GM12878 (cell line): Measurements from ENCODE around the gene HNMT. TPM values are rescaled to one million over a fixed set of nuclear protein-coding genes. Genes with fewer than 3 reads are reported as not detected.

Experiments
- ATAC-seq: fragments of 200-7000 bp; cut with Tn5 transposase; 3 replicates; pipeline ENCODE4 v1.9.1; 2020; ENCODE audit warnings: mild to moderate bottlenecking, moderate library complexity
- BruUV-seq: library from RNA; stranded (reverse); fragments of 400-500 nt; replicated peaks from 2 replicates; lab custom pipeline; 2021; lab: Mats Ljungman, UMichigan
- CTCF ChIA-PET: fragments of 300-600 bp; sonication (Branson Sonifier 250); formaldehyde crosslinking; extraction: SDS; loops from one replicate; lab custom pipeline; 2021; ENCODE audit warnings: inconsistent platforms; lab: Yijun Ruan, JAX
- POLR2A ChIA-PET: fragments of 350-600 bp; formaldehyde crosslinking; extraction: SDS; loops from one replicate; lab custom pipeline; 2021; ENCODE audit warnings: inconsistent platforms; lab: Charles Lee
- RAD21 ChIA-PET: fragments of 300-600 bp; sonication (Branson Sonifier 250); formaldehyde crosslinking; loops from one replicate; lab custom pipeline; 2023; ENCODE audit warnings: antibody characterized with exemption; ENCODE audit not compliant: unreplicated experiment; lab: Charles Lee
- SMC1A ChIA-PET: fragments of 300-600 bp; sonication (Branson Sonifier 250); formaldehyde crosslinking; loops from one replicate; lab custom pipeline; 2023; ENCODE audit not compliant: unreplicated experiment, uncharacterized antibody; lab: Charles Lee
- DNase-seq: peaks from one replicate; pipeline ENCODE4 v3.0.0-alpha.2; 2011; ENCODE audit warnings: low read depth, low spot score
- FAIRE-seq: peaks from 3 replicates; lab custom pipeline; 2011; peaks lifted over from hg19 to GRCh38; lab: Jason Lieb, UNC
- H2AFZ ChIP-seq: 2 replicates; pipeline ENCODE4 v1.6.0; 2011; ENCODE audit warnings: low read depth, low read length, control low read depth; ENCODE audit not compliant: control insufficient read depth
- H3K27ac ChIP-seq: 2 replicates; pipeline ENCODE4 v1.5.1; 2011; ENCODE audit warnings: control low read depth; ENCODE audit not compliant: control insufficient read depth, insufficient read depth
- H3K27me3 ChIP-seq, 2 experiments: replicated peaks in 1 of 2; 2 replicates each; pipeline versions ENCODE4 v1.6.0 to v1.6.1; 2011; ENCODE audit warnings: low read length in 1 of 2; ENCODE audit not compliant: control insufficient read depth in 2 of 2, insufficient read depth in 2 of 2
- H3K36me3 ChIP-seq, 2 experiments: 2 replicates each; pipeline ENCODE4 v1.5.1; 2011; ENCODE audit warnings: low read length in 1 of 2; ENCODE audit not compliant: control insufficient read depth in 2 of 2, insufficient read depth in 2 of 2
- H3K4me1 ChIP-seq: 2 replicates; pipeline ENCODE4 v1.6.1; 2011; ENCODE audit warnings: mild to moderate bottlenecking, low read length, moderate library complexity, mixed read lengths; ENCODE audit not compliant: control insufficient read depth, insufficient read depth
- H3K4me2 ChIP-seq: 2 replicates; pipeline ENCODE4 v1.6.0; 2011; ENCODE audit warnings: control low read depth; ENCODE audit not compliant: control insufficient read depth, insufficient read depth
- H3K4me3 ChIP-seq: fragments of 200-600 bp; sonication (generic); 2 replicates; pipeline ENCODE4 v1.5.1; 2016
- H3K79me2 ChIP-seq: 2 replicates; pipeline ENCODE4 v1.6.0; 2011; ENCODE audit warnings: low read length; ENCODE audit not compliant: control insufficient read depth, insufficient read depth
- H3K9ac ChIP-seq: 2 replicates; pipeline ENCODE4 v1.8.0; 2011; ENCODE audit warnings: low read length, control low read depth, mixed read lengths; ENCODE audit not compliant: control insufficient read depth, insufficient read depth
- H3K9me3 ChIP-seq: replicated peaks from 3 replicates; pipeline ENCODE4 v1.5.1; 2011; ENCODE audit warnings: mild to moderate bottlenecking, low read length; ENCODE audit not compliant: control insufficient read depth, insufficient read depth
- H4K20me1 ChIP-seq: 2 replicates; pipeline ENCODE4 v1.6.0; 2011; ENCODE audit not compliant: control insufficient read depth, insufficient read depth
- ASH2L ChIP-seq: fragments of 300-600, 200-600 bp; sonication (generic); IDR thresholded peaks from 2 replicates; pipeline ENCODE4 v1.6.1; 2017; ENCODE audit warnings: low read depth, mild to moderate bottlenecking, borderline replicate concordance
- MTA3 ChIP-seq: IDR thresholded peaks from 2 replicates; pipeline ENCODE4 v1.6.1; 2012; ENCODE audit warnings: low read length, inconsistent platforms, borderline replicate concordance
- PBX3 ChIP-seq: IDR thresholded peaks from 2 replicates; pipeline ENCODE4 v1.6.1; 2011; ENCODE audit warnings: mild to moderate bottlenecking, low read depth, low read length, moderate library complexity; ENCODE audit not compliant: insufficient replicate concordance
- ZZZ3 ChIP-seq: IDR thresholded peaks from 2 replicates; pipeline ENCODE4 v1.6.1; 2011; ENCODE audit warnings: low read depth; ENCODE audit not compliant: control insufficient read depth, insufficient read length
- WGBS: methylation state at CpG from one replicate; pipeline ENCODE4 v1.1.6; 2016; ENCODE audit warnings: low lambda C conversion rate; ENCODE audit not compliant: insufficient replicate concordance, insufficient coverage; ENCODE audit errors: missing lambda C conversion rate; 5-methylcytosine and 5-hydroxymethylcytosine counted together
- in situ Hi-C: fragments of 300-500 bp; cut with MboI; formaldehyde crosslinking; loops from 9 replicates; pipeline ENCODE4 v1.14.3; 2018; ENCODE audit warnings: mixed read lengths
- intact Hi-C: fragments of 100-400 bp; cut with micrococcal nuclease; formaldehyde crosslinking; loops from one replicate; pipeline ENCODE4 v1.14.2; 2022; ENCODE audit not compliant: unreplicated experiment
- polyA plus RNA-seq, 11 experiments: library from polyadenylated mRNA; depleted of rRNA in 4 of 11; unstranded in 6 of 11; stranded (reverse) in 5 of 11; fragments of >200 nt; fragmentation: Nextera tagmentation in 4 of 11; fragmentation: Illumina TruSeq in 1 of 11; extraction: Ambion mirVana in 4 of 11; extraction: Trizol in 1 of 11; gene quantifications; 1 replicate in 1 of 11; 2 replicates in 10 of 11; pipeline versions ENCODE4 v1.2.1 to v1.2.3, GENCODE V29; 2011 to 2016; ENCODE audit warnings: inconsistent platforms in 2 of 11, missing spikeins in 2 of 11, low read depth in 1 of 11
- total RNA-seq, 4 experiments: library from RNA; depleted of rRNA in 3 of 4; stranded (reverse); fragments of >200 nt in 3 of 4; fragmentation: Illumina TruSeq in 1 of 4; extraction: Trizol in 1 of 4; gene quantifications; 2 replicates each; pipeline versions ENCODE4 v1.2.1 to v1.2.3, GENCODE V29; 2013 to 2021
- TF ChIP-seq, protein P1 (sequence below): IDR thresholded peaks from 2 replicates; pipeline ENCODE4 v1.6.1; 2012; ENCODE audit warnings: low read length, inconsistent platforms

HNMT gene
- total and polyA plus RNA-seq, 10 of the 15 experiments (the other 5 are each of a cell fraction or from before 2014, with no cell fraction given): not detected

DNA sequence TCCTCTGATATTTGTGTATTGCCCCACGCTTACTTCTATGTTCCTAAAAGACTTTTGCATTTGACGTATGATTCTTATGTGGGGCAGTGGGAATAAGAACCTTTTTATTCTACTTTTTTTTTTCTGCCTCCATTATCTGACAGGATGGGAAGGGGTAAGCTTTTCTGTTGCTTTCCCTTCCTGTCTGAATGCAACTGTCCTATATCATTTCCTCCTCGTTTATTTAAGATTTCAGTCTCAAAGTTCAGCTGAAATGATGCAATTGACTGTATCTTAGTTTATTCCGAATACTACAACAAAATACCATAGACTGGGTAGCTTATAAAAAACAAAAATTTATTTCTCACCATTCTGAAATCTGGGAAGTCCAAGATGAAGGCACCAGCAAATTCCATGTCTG lies 24.1 kb upstream of the HNMT start:
- no TSS peak for BruUV-seq
- TF ChIP-seq ZZZ3: no peak
- TF ChIP-seq ASH2L: no peak
- TF ChIP-seq PBX3: no peak
- no peak for TF ChIP-seq MTA3
- TF ChIP-seq, protein P1, sequence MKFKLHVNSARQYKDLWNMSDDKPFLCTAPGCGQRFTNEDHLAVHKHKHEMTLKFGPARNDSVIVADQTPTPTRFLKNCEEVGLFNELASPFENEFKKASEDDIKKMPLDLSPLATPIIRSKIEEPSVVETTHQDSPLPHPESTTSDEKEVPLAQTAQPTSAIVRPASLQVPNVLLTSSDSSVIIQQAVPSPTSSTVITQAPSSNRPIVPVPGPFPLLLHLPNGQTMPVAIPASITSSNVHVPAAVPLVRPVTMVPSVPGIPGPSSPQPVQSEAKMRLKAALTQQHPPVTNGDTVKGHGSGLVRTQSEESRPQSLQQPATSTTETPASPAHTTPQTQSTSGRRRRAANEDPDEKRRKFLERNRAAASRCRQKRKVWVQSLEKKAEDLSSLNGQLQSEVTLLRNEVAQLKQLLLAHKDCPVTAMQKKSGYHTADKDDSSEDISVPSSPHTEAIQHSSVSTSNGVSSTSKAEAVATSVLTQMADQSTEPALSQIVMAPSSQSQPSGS: no peak
- H3K9me3 ChIP-seq: no peaks in the 10 kb centered on the region; the same call in 2 of the 3 replicates
- H3K9ac ChIP-seq: no peak overlapping the region
- DNase-seq (no peak), ATAC-seq (no peak), FAIRE-seq (no peak)
- no peak overlapping the region for H3K27ac ChIP-seq
- 25% methylated on average over 4 of the region's 4 CpGs for WGBS
- no peak overlapping the region for H2AFZ ChIP-seq
- no peaks in the 10 kb centered on the region for H3K4me1 ChIP-seq
- H3K27me3 ChIP-seq: no peaks in the 10 kb centered on the region
- in situ Hi-C loops (no loop called here), intact Hi-C loops (loop anchor here (10.0 kb wide), 1 partner anchor 325 kb away; no protein-coding TSS in a partner anchor)
- no peak overlapping the region for H3K4me2 ChIP-seq
- no peaks in the 10 kb centered on the region for H4K20me1 ChIP-seq
- SMC1A ChIA-PET: interaction anchor here (1.0 kb wide), 1 partner anchor 26 kb away, joined by 3 read pairs; no protein-coding TSS in a partner anchor
- H3K79me2 ChIP-seq: no peaks in the 10 kb centered on the region
- POLR2A ChIA-PET: no interaction called here
- CTCF ChIA-PET: no interaction called here
- RAD21 ChIA-PET: no interaction called here
- H3K36me3 ChIP-seq: no peaks in the 10 kb centered on the region
- no peak overlapping the region for H3K4me3 ChIP-seq
